GM10248 (cell line): Measurements from ENCODE around the gene TTC23.
A peak's percentile ranks its signal among the peaks of the same experiment; 100 is the strongest.
"Not testable (repeated sequence)": the region's sequence is repeated elsewhere in the genome, so short reads cannot be mapped to it uniquely, and the experiment has no call there.

ENCODE experiments used
- CTCF ChIA-PET: fragments of 300-600 bp; sonication (Branson Sonifier 250); formaldehyde crosslinking; extraction: SDS; loops from one replicate; lab custom pipeline; 2021; ENCODE audit warnings: antibody characterized with exemption; lab: Yijun Ruan, JAX
- POLR2A ChIA-PET: fragments of 350-650 bp; sonication (Branson Sonifier 250); formaldehyde crosslinking; extraction: SDS; loops from one replicate; lab custom pipeline; 2020; ENCODE audit warnings: antibody characterized with exemption; lab: Yijun Ruan, JAX
- DNase-seq: peaks from one replicate; pipeline ENCODE4 v3.0.0; 2012; ENCODE audit errors: extremely low spot score
- TF ChIP-seq, protein P1 (sequence below): IDR thresholded peaks from 2 replicates; pipeline ENCODE4 v1.5.1; 2012; ENCODE audit warnings: mild to moderate bottlenecking, low read depth; ENCODE audit errors: extremely low read depth, missing control alignments, control extremely low read depth

The TTC23 gene

DNA sequence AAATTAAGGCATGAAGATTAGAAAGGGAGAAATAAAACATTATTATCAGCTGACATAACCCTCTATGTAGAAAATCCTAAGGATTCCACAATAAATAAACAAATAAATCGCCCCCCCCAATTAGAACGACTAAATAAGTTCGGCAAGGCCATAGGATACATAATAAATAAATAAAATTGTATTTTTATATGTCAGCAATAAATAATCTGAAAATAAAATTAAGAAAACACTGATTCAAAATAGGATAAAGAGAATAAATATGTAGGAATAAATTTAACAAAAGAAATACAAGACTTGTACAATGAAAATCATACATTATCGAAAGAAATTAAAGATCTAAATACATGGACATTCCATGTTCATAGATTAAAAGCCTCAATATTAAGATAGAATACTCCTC is 5.1 kb downstream of the TTC23 start:
- TF ChIP-seq, protein P1, sequence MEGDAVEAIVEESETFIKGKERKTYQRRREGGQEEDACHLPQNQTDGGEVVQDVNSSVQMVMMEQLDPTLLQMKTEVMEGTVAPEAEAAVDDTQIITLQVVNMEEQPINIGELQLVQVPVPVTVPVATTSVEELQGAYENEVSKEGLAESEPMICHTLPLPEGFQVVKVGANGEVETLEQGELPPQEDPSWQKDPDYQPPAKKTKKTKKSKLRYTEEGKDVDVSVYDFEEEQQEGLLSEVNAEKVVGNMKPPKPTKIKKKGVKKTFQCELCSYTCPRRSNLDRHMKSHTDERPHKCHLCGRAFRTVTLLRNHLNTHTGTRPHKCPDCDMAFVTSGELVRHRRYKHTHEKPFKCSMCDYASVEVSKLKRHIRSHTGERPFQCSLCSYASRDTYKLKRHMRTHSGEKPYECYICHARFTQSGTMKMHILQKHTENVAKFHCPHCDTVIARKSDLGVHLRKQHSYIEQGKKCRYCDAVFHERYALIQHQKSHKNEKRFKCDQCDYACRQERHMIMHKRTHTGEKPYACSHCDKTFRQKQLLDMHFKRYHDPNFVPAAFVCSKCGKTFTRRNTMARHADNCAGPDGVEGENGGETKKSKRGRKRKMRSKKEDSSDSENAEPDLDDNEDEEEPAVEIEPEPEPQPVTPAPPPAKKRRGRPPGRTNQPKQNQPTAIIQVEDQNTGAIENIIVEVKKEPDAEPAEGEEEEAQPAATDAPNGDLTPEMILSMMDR, result no peak
- POLR2A ChIA-PET, result no interaction called here
- CTCF ChIA-PET, result interaction anchor here (1.1 to 1.6 kb wide), 2 partner anchors 20 to 139 kb away, joined by 3 read pairs; partner anchors contain the start of gene SYNM
- no peak for DNase-seq

DNA sequence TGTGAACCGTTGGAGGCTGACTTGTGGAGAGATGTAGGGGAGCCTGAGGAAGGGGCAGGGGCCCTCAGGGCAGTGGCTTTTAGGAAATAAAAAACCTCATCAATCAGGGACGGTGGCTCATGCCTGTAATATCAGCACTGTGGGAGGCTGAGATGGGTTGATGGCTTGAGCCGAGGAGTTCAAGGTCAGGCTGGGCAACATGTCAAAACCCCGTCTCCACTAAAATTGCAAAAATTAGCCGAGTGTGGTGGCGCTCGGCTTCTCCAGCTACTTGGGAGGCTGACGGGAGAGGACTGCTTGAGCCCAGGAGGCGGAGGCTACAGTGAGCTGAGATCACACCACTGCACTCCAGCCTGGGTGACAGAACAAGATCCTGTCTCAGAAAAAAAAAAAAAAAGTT is 7.6 kb downstream of the TTC23 start:
- CTCF ChIA-PET, result interaction anchor here (1.5 kb wide), 1 partner anchor 12 kb away, joined by 4 read pairs; no protein-coding TSS in a partner anchor
- DNase-seq, result no peak
- POLR2A ChIA-PET, result no interaction called here
- TF ChIP-seq, protein P1, result no peak

DNA sequence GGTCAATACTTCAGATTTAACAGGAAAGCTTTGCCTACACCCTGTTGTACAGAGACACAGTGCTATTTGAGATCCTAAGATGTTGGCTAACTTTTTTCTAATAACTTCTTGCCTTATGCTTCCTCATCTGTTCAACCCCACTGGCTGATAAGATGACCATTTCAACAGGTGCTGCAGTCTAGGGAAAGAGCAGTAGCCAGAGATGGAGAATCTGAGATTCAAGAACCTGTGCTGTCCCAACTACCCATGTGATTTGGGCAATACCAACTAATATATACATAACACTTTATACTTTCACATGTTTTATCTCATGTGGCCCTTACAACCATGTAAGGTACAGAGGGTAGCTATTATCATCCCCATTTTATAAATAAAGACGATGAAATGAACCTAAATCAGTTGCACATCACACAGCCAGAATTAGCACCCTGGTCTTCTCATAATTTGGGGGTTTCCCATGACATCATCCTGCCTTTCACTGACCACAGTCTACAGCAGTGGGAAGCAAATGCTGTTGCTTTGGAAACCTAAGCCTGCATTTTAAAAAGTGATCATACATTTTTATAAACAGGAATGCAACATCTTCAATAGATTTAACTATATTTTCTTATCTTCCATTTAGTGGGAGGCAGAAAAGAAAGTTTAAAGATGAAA is 9.7 kb downstream of the TTC23 start:
- DNase-seq, result peak; percentile 65
- ChIA-PET POLR2A (no interaction called here), CTCF (interaction anchor here (1.1 to 1.3 kb wide), 2 partner anchors 14 to 465 kb away, joined by 3 to 5 read pairs; no protein-coding TSS in a partner anchor)
- TF ChIP-seq, protein P1, result no peak

DNA sequence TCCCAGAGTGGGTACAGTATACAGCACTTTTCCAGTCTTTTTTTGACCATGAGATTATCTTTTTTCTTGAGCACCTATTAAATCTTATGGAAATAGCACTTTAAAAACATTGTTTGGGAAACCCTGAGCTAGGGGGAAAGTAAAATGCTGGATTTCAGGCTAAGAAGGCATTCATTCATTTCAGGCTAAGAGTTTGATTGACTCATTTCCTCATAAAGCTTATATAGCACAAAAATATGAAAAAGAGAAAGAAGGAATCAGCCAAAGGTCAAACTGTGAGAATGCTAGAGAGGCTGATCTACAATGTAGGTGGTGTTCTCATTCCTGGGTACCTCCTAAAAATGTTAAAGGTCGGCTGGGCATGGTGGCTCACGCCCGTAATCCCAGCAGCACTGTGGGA is 10.5 kb downstream of the TTC23 start:
- TF ChIP-seq, protein P1, result no peak
- CTCF ChIA-PET, result interaction anchor here (1.3 kb wide), 1 partner anchor 13 kb away, joined by 3 read pairs; no protein-coding TSS in a partner anchor

DNA sequence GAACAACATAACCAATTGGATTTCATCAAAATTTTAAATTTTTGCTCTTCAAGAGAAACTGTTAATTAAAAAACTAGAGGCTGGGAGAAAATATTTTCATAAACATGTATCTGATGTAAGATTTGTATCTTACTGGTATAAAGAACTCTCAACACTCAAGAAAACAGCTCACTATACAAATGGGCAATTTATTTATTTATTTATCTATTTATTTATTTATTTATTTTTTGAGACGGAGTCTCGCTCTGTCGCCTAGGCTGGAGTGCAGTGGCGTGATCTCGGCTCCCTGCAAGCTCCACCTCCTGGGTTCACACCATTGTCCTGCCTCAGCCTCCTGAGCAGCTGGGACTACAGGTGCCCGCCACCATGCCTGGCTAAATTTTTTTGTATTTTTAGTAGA is 15.2 kb downstream of the TTC23 start:
- DNase-seq, POLR2A ChIA-PET: not testable (repeated sequence)
- CTCF ChIA-PET, result interaction anchor here (0.7 to 2.1 kb wide), 3 partner anchors 10 to 522 kb away, joined by 3 to 7 read pairs (median 3); partner anchors contain the start of gene SYNM

More for the DNA sequence above, 10.5 kb downstream of the TTC23 start:
- no peak for DNase-seq
- POLR2A ChIA-PET, result no interaction called here

DNA sequence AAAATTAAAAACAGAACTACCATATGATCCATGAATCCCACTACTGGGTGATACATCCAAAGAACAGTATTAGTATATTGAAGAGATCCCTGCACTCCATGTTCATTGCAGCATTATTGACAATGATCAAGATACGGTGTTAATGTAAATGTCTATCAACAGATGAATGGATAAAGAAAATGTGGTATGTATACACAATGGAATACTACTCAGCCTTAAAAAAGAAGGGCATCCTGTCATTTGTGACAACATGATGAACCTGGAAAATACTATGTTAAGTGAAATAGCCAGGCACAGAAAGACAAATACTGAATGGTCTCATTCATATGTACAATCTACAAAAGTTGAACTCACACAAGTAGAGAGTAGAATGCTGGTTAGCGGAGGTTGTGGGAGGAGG is 16.6 kb downstream of the TTC23 start:
- POLR2A ChIA-PET, result no interaction called here
- CTCF ChIA-PET, result interaction anchor here (1.5 to 2.1 kb wide), 2 partner anchors 9 to 156 kb away, joined by 3 to 7 read pairs; no protein-coding TSS in a partner anchor
- DNase-seq, result no peak
- TF ChIP-seq, protein P1, result no peak

DNA sequence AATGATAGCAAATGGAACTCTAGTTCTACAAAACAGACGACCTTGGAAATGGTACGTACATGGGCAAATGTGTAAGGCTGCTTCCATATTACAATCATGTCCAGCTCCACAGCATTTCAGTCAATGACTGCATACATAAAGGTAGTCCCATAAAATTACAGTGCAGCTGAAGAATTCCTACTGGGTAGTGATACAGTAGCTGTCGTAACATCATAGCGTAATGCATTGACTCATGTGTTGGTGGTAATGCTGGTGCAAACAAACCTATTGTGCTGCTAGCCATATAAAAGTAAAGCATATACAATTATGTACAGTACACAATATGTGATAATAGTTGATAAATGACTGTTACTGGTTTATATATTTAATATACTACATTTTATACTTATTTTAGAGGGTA is 18.5 kb downstream of the TTC23 start:
- ChIA-PET CTCF (no interaction called here), POLR2A (no interaction called here)
- no peak for DNase-seq
- TF ChIP-seq, protein P1, result no peak
